H9 (cell line): Measurements from ENCODE around the gene NUP214. TPM values are rescaled to one million over a fixed set of nuclear protein-coding genes. Genes with fewer than 3 reads are reported as not detected.

Source experiments
- DNase-seq: peaks from one replicate; pipeline ENCODE4 v3.0.0-alpha.2; 2017
- H2AFZ ChIP-seq: one replicate; pipeline ENCODE4 v1.6.1; 2013; ENCODE audit warnings: mild to moderate bottlenecking, low read length, control low read depth, moderate library complexity
- H2AK5ac ChIP-seq: 2 replicates; pipeline ENCODE4 v1.6.1; 2013; ENCODE audit warnings: low read length, control low read depth, mixed read lengths; ENCODE audit not compliant: insufficient read length
- H2BK120ac ChIP-seq: one replicate; pipeline ENCODE4 v1.6.1; 2013; ENCODE audit warnings: low read depth, mild to moderate bottlenecking, low read length, control low read depth, inconsistent platforms; ENCODE audit not compliant: poor library complexity, severe bottlenecking
- H2BK12ac ChIP-seq: 2 replicates; pipeline ENCODE4 v1.6.1; 2013; ENCODE audit warnings: low read length, control low read depth, mixed read lengths, low read depth; ENCODE audit not compliant: insufficient read length
- H2BK15ac ChIP-seq: 2 replicates; pipeline ENCODE4 v1.6.1; 2013; ENCODE audit warnings: low read depth, low read length, control low read depth
- H2BK20ac ChIP-seq: one replicate; pipeline ENCODE4 v1.6.1; 2013; ENCODE audit warnings: low read depth, mild to moderate bottlenecking, low read length, control low read depth, inconsistent platforms; ENCODE audit not compliant: poor library complexity, severe bottlenecking
- H2BK5ac ChIP-seq: 2 replicates; pipeline ENCODE4 v1.6.1; 2013; ENCODE audit warnings: low read length, control low read depth, mixed read lengths; ENCODE audit not compliant: insufficient read length
- H3K14ac ChIP-seq: 2 replicates; pipeline ENCODE4 v1.6.1; 2013; ENCODE audit warnings: low read length, control low read depth; ENCODE audit not compliant: insufficient read depth
- H3K18ac ChIP-seq: 2 replicates; pipeline ENCODE4 v1.6.1; 2013; ENCODE audit warnings: low read depth, mild to moderate bottlenecking, mixed read lengths, low read length, control low read depth; ENCODE audit not compliant: insufficient read length
- H3K23ac ChIP-seq: 2 replicates; pipeline ENCODE4 v1.6.1; 2013; ENCODE audit warnings: low read length, control low read depth, mixed read lengths, low read depth; ENCODE audit not compliant: insufficient read length
- H3K23me2 ChIP-seq: 2 replicates; pipeline ENCODE4 v1.6.1; 2013; ENCODE audit warnings: low read depth, mild to moderate bottlenecking, mixed read lengths, low read length, control low read depth; ENCODE audit not compliant: insufficient read length, poor library complexity, severe bottlenecking
- H3K27ac ChIP-seq: 2 replicates; pipeline ENCODE4 v1.5.1; 2013; ENCODE audit warnings: low read length, control low read depth, mixed read lengths, low read depth; ENCODE audit not compliant: insufficient read length
- H3K27me3 ChIP-seq: 2 replicates; pipeline ENCODE4 v1.6.1; 2013; ENCODE audit warnings: low read length, control low read depth, inconsistent platforms; ENCODE audit not compliant: insufficient read depth
- H3K4ac ChIP-seq: 2 replicates; pipeline ENCODE4 v1.6.1; 2013; ENCODE audit warnings: low read depth, mild to moderate bottlenecking, control low read depth, inconsistent platforms, low read length, moderate library complexity
- H3K4me1 ChIP-seq: 2 replicates; pipeline ENCODE4 v1.6.1; 2013; ENCODE audit warnings: low read length, control low read depth, inconsistent platforms; ENCODE audit not compliant: insufficient read depth
- H3K4me2 ChIP-seq: 2 replicates; pipeline ENCODE4 v1.6.1; 2013; ENCODE audit warnings: low read length, control low read depth, mixed read lengths; ENCODE audit not compliant: insufficient read length, insufficient read depth
- H3K56ac ChIP-seq: 2 replicates; pipeline ENCODE4 v1.6.1; 2013; ENCODE audit warnings: low read depth, mild to moderate bottlenecking, mixed read lengths, low read length, control low read depth; ENCODE audit not compliant: insufficient read length
- H3K79me1 ChIP-seq: 2 replicates; pipeline ENCODE4 v1.6.1; 2013; ENCODE audit warnings: low read depth, mild to moderate bottlenecking, moderate library complexity, low read length, control low read depth, inconsistent platforms; ENCODE audit not compliant: insufficient read depth, poor library complexity, severe bottlenecking
- H3K79me2 ChIP-seq: 2 replicates; pipeline ENCODE4 v1.6.1; 2013; ENCODE audit warnings: low read length, control low read depth, inconsistent platforms; ENCODE audit not compliant: insufficient read depth
- H3K9ac ChIP-seq: 2 replicates; pipeline ENCODE4 v1.6.1; 2013; ENCODE audit warnings: low read length, control low read depth, mixed read lengths; ENCODE audit not compliant: insufficient read length; ENCODE audit errors: extremely low read depth
- H3K9me3 ChIP-seq: one replicate; pipeline ENCODE4 v1.6.1; 2013; ENCODE audit warnings: low read depth, low read length, inconsistent platforms; ENCODE audit not compliant: control insufficient read depth
- H3T11ph ChIP-seq: one replicate; pipeline ENCODE4 v1.6.1; 2013; ENCODE audit warnings: mild to moderate bottlenecking, low read length, control low read depth, inconsistent platforms
- H4K20me1 ChIP-seq: one replicate; pipeline ENCODE4 v1.6.1; 2013; ENCODE audit not compliant: control insufficient read depth, insufficient read length, insufficient read depth
- H4K5ac ChIP-seq: 2 replicates; pipeline ENCODE4 v1.6.1; 2013; ENCODE audit warnings: low read depth, mild to moderate bottlenecking, mixed read lengths, low read length, control low read depth; ENCODE audit not compliant: insufficient read length
- H4K8ac ChIP-seq: replicated peaks from 2 replicates; pipeline ENCODE4 v1.6.1; 2013; ENCODE audit warnings: low read length, control low read depth, mixed read lengths, low read depth; ENCODE audit not compliant: insufficient read length
- H4K91ac ChIP-seq: 2 replicates; pipeline ENCODE4 v1.6.1; 2013; ENCODE audit warnings: low read depth, mild to moderate bottlenecking, moderate library complexity, mixed read lengths, low read length, control low read depth; ENCODE audit not compliant: insufficient read length
- H3K27ac Mint-ChIP-seq, 3 experiments: 2 replicates in 2 of 3; 3 replicates in 1 of 3; pipeline ENCODE4 v1.8.0; 2020 to 2021; ENCODE audit warnings: mixed read lengths in 3 of 3, mild to moderate bottlenecking in 1 of 3, moderate library complexity in 1 of 3
- H3K27me3 Mint-ChIP-seq: 2 replicates; pipeline ENCODE4 v1.8.0; 2021; ENCODE audit warnings: low read depth, mild to moderate bottlenecking, moderate library complexity, mixed read lengths
- H3K36me3 Mint-ChIP-seq, 3 experiments: 2 replicates in 2 of 3; 3 replicates in 1 of 3; pipeline ENCODE4 v1.8.0; 2020 to 2021; ENCODE audit warnings: low read depth in 3 of 3, mixed read lengths in 3 of 3; ENCODE audit not compliant: insufficient read depth in 1 of 3
- H3K4me1 Mint-ChIP-seq, 2 experiments: 2 replicates each; pipeline ENCODE4 v1.8.0; 2020; ENCODE audit warnings: mixed read lengths in 2 of 2
- H3K4me3 Mint-ChIP-seq, 2 experiments: 2 replicates in 1 of 2; 3 replicates in 1 of 2; pipeline ENCODE4 v1.8.0; 2020 to 2021; ENCODE audit warnings: mild to moderate bottlenecking in 2 of 2, mixed read lengths in 2 of 2, moderate library complexity in 1 of 2
- H3K9me3 Mint-ChIP-seq, 2 experiments: 2 replicates in 1 of 2; 3 replicates in 1 of 2; pipeline ENCODE4 v1.8.0; 2020; ENCODE audit warnings: mild to moderate bottlenecking in 2 of 2, mixed read lengths in 2 of 2, moderate library complexity in 1 of 2
- WGBS: extraction: QIAGEN DNeasy Blood & Tissue Kit; methylation state at CpG from one replicate; pipeline ENCODE4 v1.1.7; 2013; ENCODE audit warnings: missing lambda C conversion rate, low lambda C conversion rate, mixed read lengths; ENCODE audit not compliant: insufficient read length; ENCODE audit errors: extremely low coverage; 5-methylcytosine and 5-hydroxymethylcytosine counted together
- total RNA-seq: library from RNA; stranded (reverse); gene quantifications from 2 replicates; pipeline ENCODE4 v1.2.1, GENCODE V29; 2021
- TF ChIP-seq, protein P1 (sequence below): fragments of 200-600 bp; sonication (generic); conservative IDR thresholded peaks from 3 replicates; pipeline ENCODE4 v1.8.0; 2021; ENCODE audit warnings: antibody characterized with exemption, mild to moderate bottlenecking

Gene NUP214
- total RNA-seq, 1 experiment from 2014 or later: 53.8 TPM

- Histone ChIP-seq H3K79me2 (no peaks in the 10 kb centered on the region), H3K27ac (no peak overlapping the region), H2BK15ac (no peak overlapping the region), H3K27me3 (no peaks in the 10 kb centered on the region), H4K5ac (no peak overlapping the region), H4K8ac (no peak overlapping the region), H3K4ac (no peak overlapping the region), H3K9me3 (no peaks in the 10 kb centered on the region), H2BK20ac (no peak overlapping the region), H3K56ac (no peak overlapping the region), H3K23ac (no peak overlapping the region), H3K9ac (no peak overlapping the region), H2BK120ac (no peak overlapping the region), H2AFZ (no peak overlapping the region), H3T11ph (no peak overlapping the region), H3K23me2 (no peaks in the 10 kb centered on the region), H2AK5ac (no peak overlapping the region), H4K91ac (no peak overlapping the region), H2BK12ac (no peak overlapping the region), H3K79me1 (no peaks in the 10 kb centered on the region), H2BK5ac (no peak overlapping the region), H3K18ac (no peak overlapping the region), H3K4me1 (peaks cover 3% of the 10 kb centered on the region), H4K20me1 (no peaks in the 10 kb centered on the region), H3K4me2 (no peak overlapping the region), H3K14ac (no peak overlapping the region)
- DNase-seq: no peak
- Mint-ChIP-seq H3K27me3 (no peaks in the 10 kb centered on the region; the same call in 1 of the 2 replicates), H3K36me3 (peaks cover 9 to 38% (median 25%) of the 10 kb centered on the region in 3 experiments), H3K27ac (peak overlapping the region in 1 of 3 experiments; percentile 73; a peak in 3 of 7 replicates), H3K9me3 (peaks cover 5 to 8% of the 10 kb centered on the region in 2 experiments; a peak in 4 of 5 replicates), H3K4me1 (peaks cover 24 to 30% of the 10 kb centered on the region in 2 experiments), H3K4me3 (no peak overlapping the region)
- TF ChIP-seq, protein P1, sequence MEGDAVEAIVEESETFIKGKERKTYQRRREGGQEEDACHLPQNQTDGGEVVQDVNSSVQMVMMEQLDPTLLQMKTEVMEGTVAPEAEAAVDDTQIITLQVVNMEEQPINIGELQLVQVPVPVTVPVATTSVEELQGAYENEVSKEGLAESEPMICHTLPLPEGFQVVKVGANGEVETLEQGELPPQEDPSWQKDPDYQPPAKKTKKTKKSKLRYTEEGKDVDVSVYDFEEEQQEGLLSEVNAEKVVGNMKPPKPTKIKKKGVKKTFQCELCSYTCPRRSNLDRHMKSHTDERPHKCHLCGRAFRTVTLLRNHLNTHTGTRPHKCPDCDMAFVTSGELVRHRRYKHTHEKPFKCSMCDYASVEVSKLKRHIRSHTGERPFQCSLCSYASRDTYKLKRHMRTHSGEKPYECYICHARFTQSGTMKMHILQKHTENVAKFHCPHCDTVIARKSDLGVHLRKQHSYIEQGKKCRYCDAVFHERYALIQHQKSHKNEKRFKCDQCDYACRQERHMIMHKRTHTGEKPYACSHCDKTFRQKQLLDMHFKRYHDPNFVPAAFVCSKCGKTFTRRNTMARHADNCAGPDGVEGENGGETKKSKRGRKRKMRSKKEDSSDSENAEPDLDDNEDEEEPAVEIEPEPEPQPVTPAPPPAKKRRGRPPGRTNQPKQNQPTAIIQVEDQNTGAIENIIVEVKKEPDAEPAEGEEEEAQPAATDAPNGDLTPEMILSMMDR: no peak
- no CpG with 5 or more reads among the region's 4 CpGs for WGBS
These were observed 91.4 kb downstream of the NUP214 start for GRCh38 chr9:131216806-131217205.
